Astrocyte of the cerebellum (primary cell): ENCODE results near the gene ESRRA.

Source experiments
- DNase-seq: peaks from one replicate; pipeline ENCODE4 v3.0.0-alpha.2; 2011; ENCODE audit warnings: low read depth
- H3K4me3 ChIP-seq: 2 replicates; pipeline ENCODE4 v1.5.1; 2011; ENCODE audit warnings: mild to moderate bottlenecking, low read depth, low read length, moderate library complexity
- CTCF ChIP-seq: IDR thresholded peaks from 2 replicates; pipeline ENCODE4 v1.5.1; 2012; ENCODE audit warnings: low read length, low read depth, moderate library complexity, mild to moderate bottlenecking; ENCODE audit errors: missing control alignments
- in situ Hi-C: cut with HindIII; loops from 2 replicates; pipeline ENCODE4 v1.10.0; 2017; ENCODE audit warnings: low sequenced_read_pairs

Gene ESRRA

GRCh38 chr11:64265176-64266160 is 39.9 kb upstream of the ESRRA start:
- in situ Hi-C loops, result loop anchor here (10.0 kb wide), 1 partner anchor 59 kb away; no protein-coding TSS in a partner anchor
- no peak for TF ChIP-seq CTCF
- H3K4me3 ChIP-seq, result no peak overlapping the region
- no peak for DNase-seq

GRCh38 chr11:64266339-64266738 is 39.0 kb upstream of the ESRRA start:
- in situ Hi-C loops, result loop anchor here (10.0 kb wide), 1 partner anchor 58 kb away; no protein-coding TSS in a partner anchor
- DNase-seq, result no peak
- H3K4me3 ChIP-seq, result no peak overlapping the region
- TF ChIP-seq CTCF, result no peak

GRCh38 chr11:64267207-64267945 is 37.9 kb upstream of the ESRRA start:
- DNase-seq, result no peak
- in situ Hi-C loops, result loop anchor here (10.0 kb wide), 1 partner anchor 57 kb away; no protein-coding TSS in a partner anchor
- no peak for TF ChIP-seq CTCF
- no peak overlapping the region for H3K4me3 ChIP-seq

GRCh38 chr11:64268025-64268892 is 37.1 kb upstream of the ESRRA start:
- no peak for TF ChIP-seq CTCF
- H3K4me3 ChIP-seq, result peak overlapping the region; percentile 62
- no peak for DNase-seq
- in situ Hi-C loops, result loop anchor here (10.0 kb wide), 1 partner anchor 57 kb away; no protein-coding TSS in a partner anchor

GRCh38 chr11:64268893-64269539 is 36.3 kb upstream of the ESRRA start:
- DNase-seq, result no peak
- in situ Hi-C loops, result loop anchor here (10.0 kb wide), 1 partner anchor 56 kb away; no protein-coding TSS in a partner anchor
- peak overlapping the region; percentile 62 for H3K4me3 ChIP-seq
- TF ChIP-seq CTCF, result no peak
